Measurements from ENCODE around the gene CST7. TPM values are rescaled to one million over a fixed set of nuclear protein-coding genes. Genes with fewer than 3 reads are reported as not detected.

The CST7 gene
- total RNA-seq, 1 experiment from 2014 or later: not detected

DNA sequence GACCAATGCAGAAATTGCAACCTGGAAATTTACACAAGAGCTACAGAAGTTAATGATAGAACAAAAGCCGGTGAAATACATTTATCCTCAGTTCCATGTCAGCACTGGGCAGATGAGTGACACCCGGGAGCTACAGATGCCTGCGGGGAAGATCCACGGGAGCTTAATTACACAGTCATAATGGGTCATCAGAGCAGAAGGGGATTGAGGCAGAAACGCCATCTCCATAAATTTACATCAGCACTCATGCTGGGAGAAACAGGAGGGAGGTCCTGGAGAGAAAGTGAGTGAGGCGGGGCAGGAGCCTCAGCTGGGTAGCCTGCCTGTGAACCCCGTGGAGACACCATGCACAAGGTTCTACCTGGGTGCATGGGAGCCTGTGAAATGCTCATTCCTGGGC, 37.6 kb upstream of the CST7 start:
- peaks cover 36% of the 10 kb centered on the region for H3K9me3 Mint-ChIP-seq
- ATAC-seq (no peak; the same call in 1 of the 2 replicates), DNase-seq (ENCODE audit: low spot score) (no peak)
- peaks cover 20% of the 10 kb centered on the region for H3K4me1 Mint-ChIP-seq
- TF ChIP-seq ZNF263 (CRISPR knock-in tag; IDR thresholded peaks at IDR 0.05; ENCODE audit: low read depth) (no peak), ZNF423 (CRISPR knock-in tag; IDR thresholded peaks at IDR 0.05) (peak; percentile 96)
- POLR2A ChIA-PET: no interaction called here
- H3K36me3 Mint-ChIP-seq: peaks cover 17% of the 10 kb centered on the region
- CTCF ChIA-PET: interaction anchor here (1.0 to 1.4 kb wide), 2 partner anchors 20 to 130 kb away, joined by 3 read pairs; no protein-coding TSS in a partner anchor
- H3K27me3 Mint-ChIP-seq (ENCODE audit: low read depth): peaks cover 9% of the 10 kb centered on the region
- no peak overlapping the region for H3K27ac Mint-ChIP-seq
- no peak overlapping the region for H3K4me3 Mint-ChIP-seq

DNA sequence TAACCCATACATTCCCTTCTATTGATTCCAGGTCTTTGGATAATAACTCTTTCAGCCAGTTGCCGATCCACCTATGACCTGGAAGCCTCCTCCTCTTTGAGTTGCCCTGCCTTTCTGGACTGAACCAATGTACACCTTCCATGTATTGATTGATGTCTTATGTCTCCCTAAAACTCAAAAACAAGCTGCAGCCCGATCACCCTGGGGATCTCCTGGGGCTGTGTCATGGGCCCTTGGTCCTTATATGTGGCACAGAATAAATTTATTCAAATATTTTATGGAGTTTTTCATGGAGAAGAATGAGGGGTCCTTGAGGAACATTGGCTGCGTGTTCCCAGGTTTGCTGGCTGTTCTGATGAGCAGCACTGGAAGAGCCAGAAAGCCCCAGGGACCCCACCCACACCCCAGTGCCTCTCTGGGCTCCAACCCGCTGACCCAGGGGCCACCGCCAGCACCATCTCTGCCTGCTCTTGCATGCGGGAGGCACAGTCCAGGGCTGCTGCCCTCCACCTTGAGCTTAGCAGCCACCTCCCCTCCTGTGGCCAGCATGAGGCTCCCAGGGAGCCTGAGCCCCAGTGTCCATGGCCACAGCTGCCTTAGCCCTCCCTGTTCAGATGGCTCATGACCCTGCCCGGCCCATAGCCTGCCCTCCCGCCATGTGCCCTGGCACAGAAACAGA, 36.5 kb upstream of the CST7 start:
- Mint-ChIP-seq H3K36me3 (peaks cover 8% of the 10 kb centered on the region), H3K27me3 (ENCODE audit: low read depth) (peaks cover 9% of the 10 kb centered on the region), H3K9me3 (peaks cover 26% of the 10 kb centered on the region), H3K27ac (no peak overlapping the region), H3K4me3 (no peak overlapping the region), H3K4me1 (peaks cover 20% of the 10 kb centered on the region)
- ATAC-seq: no peak
- ChIA-PET CTCF (interaction anchor here (1.4 kb wide), 1 partner anchor 131 kb away, joined by 3 read pairs; no protein-coding TSS in a partner anchor), POLR2A (no interaction called here)
- TF ChIP-seq FOXK1 (CRISPR knock-in tag; IDR thresholded peaks at IDR 0.05) (no peak), ATF1 (CRISPR knock-in tag; IDR thresholded peaks at IDR 0.05) (no peak), ZNF281 (CRISPR knock-in tag; IDR thresholded peaks at IDR 0.05) (no peak), NR3C1 (CRISPR knock-in tag; conservative IDR thresholded peaks at IDR 0.05; ENCODE audit: low read depth) (no peak), FOXP1 (CRISPR knock-in tag; IDR thresholded peaks at IDR 0.05; ENCODE audit: borderline replicate concordance) (no peak), EMX1 (CRISPR knock-in tag; IDR thresholded peaks at IDR 0.05) (no peak), GABPB1 (CRISPR knock-in tag; IDR thresholded peaks at IDR 0.05) (no peak), ZNF671 (CRISPR knock-in tag; IDR thresholded peaks at IDR 0.05) (no peak)
- TF ChIP-seq, protein P1, sequence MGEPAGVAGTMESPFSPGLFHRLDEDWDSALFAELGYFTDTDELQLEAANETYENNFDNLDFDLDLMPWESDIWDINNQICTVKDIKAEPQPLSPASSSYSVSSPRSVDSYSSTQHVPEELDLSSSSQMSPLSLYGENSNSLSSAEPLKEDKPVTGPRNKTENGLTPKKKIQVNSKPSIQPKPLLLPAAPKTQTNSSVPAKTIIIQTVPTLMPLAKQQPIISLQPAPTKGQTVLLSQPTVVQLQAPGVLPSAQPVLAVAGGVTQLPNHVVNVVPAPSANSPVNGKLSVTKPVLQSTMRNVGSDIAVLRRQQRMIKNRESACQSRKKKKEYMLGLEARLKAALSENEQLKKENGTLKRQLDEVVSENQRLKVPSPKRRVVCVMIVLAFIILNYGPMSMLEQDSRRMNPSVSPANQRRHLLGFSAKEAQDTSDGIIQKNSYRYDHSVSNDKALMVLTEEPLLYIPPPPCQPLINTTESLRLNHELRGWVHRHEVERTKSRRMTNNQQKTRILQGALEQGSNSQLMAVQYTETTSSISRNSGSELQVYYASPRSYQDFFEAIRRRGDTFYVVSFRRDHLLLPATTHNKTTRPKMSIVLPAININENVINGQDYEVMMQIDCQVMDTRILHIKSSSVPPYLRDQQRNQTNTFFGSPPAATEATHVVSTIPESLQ (CRISPR knock-in tag; IDR thresholded peaks at IDR 0.05): no peak
- TF ChIP-seq, protein P2, sequence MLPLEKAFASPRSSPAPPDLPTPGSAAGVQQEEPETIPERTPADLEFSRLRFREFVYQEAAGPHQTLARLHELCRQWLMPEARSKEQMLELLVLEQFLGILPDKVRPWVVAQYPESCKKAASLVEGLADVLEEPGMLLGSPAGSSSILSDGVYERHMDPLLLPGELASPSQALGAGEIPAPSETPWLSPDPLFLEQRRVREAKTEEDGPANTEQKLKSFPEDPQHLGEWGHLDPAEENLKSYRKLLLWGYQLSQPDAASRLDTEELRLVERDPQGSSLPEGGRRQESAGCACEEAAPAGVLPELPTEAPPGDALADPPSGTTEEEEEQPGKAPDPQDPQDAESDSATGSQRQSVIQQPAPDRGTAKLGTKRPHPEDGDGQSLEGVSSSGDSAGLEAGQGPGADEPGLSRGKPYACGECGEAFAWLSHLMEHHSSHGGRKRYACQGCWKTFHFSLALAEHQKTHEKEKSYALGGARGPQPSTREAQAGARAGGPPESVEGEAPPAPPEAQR (CRISPR knock-in tag; IDR thresholded peaks at IDR 0.05): no peak
- no peak for DNase-seq (ENCODE audit: low spot score)

GRCh38 chr20:24913076-24913628, 35.9 kb upstream of the CST7 start:
- Mint-ChIP-seq H3K4me3 (no peak overlapping the region), H3K4me1 (peaks cover 20% of the 10 kb centered on the region), H3K27me3 (ENCODE audit: low read depth) (peaks cover 7% of the 10 kb centered on the region), H3K27ac (no peak overlapping the region), H3K9me3 (peaks cover 19% of the 10 kb centered on the region), H3K36me3 (peaks cover 2% of the 10 kb centered on the region)
- TF ChIP-seq NFYB (CRISPR knock-in tag; conservative IDR thresholded peaks at IDR 0.05; ENCODE audit: low read depth): no peak
- TF ChIP-seq PRRX2 (CRISPR knock-in tag; IDR thresholded peaks at IDR 0.05): no peak
- no peak for TF ChIP-seq CREM (CRISPR knock-in tag; IDR thresholded peaks at IDR 0.05)
- no peak for TF ChIP-seq TEAD4 (CRISPR knock-in tag; IDR thresholded peaks at IDR 0.05)
- no peak for TF ChIP-seq ZNF416 (CRISPR knock-in tag; IDR thresholded peaks at IDR 0.05)
- no peak for TF ChIP-seq HMGXB4 (CRISPR knock-in tag; IDR thresholded peaks at IDR 0.05)
- no peak for TF ChIP-seq TCF7 (CRISPR knock-in tag; IDR thresholded peaks at IDR 0.05; ENCODE audit: low read depth)
- DNase-seq (ENCODE audit: low spot score) (no peak), ATAC-seq (no peak)
- ChIA-PET CTCF (no interaction called here), POLR2A (no interaction called here)
